Islet precursor cell (in vitro differentiated cells): ENCODE data around the gene ZNF554.

Experiments used
- DNase-seq: peaks from one replicate; pipeline ENCODE4 v3.0.0-alpha.2; 2018

Gene ZNF554

GRCh38 chr19:2834294-2834871, 14.7 kb downstream of the ZNF554 start:
- no peak for DNase-seq

GRCh38 chr19:2837430-2837829, 17.8 kb downstream of the ZNF554 start:
- DNase-seq, result no peak

DNA sequence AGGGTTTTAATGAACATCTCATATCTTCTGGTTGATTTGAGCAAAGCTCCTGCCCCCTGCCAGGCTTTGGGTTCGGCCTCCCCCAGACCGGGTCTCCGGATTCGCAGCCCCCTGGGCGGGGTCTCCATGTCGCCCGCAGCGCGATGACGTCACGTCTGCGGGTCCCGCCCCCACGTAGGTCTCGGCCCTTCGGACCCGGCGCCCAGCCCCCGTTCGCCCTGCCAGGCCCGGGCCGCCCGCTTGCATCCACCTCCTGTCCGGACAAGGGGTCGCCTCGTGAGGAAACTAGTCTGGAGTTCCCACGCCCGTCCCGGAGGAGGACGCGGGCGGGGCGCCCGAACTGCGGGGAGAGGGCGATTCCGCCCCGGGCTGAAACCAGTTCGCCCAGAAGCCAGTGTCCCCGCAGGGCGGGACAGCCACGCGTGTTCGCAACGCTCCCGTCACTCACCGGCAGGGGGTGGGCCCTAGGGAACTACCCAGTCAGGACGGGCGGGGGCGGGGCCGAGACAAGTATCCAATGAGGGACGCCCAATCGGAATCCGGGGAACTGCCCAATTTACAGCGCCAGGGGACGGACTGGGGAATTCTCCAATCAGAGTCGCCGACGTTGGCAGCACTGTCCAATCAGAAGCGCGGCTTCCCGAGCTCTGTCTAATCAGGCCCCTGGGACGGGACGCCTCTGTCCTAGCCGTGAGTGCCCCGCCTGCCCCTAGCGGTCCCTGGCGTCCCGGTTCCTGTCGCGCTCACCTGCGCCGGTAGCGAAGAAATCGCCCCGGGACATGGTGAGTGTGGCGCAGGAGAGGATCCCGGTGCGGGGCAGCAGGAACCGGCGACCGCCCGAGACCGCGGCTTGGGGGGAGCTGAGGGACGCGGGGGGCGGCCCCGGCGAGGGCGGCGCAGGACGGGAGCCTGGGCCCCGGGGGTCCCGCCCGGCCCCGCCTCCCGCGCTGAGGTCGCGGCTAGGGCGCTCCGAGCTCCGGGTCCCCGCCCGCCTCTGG, 21.4 kb downstream of the ZNF554 start, which contains the start of gene ZNF555:
Gene ZNF555 (plus strand): TSS at position 682 of the 998 bp plus-strand sequence. CDS start 98 bp downstream, at position 780.
- DNase-seq, result peak; percentile 99

DNA sequence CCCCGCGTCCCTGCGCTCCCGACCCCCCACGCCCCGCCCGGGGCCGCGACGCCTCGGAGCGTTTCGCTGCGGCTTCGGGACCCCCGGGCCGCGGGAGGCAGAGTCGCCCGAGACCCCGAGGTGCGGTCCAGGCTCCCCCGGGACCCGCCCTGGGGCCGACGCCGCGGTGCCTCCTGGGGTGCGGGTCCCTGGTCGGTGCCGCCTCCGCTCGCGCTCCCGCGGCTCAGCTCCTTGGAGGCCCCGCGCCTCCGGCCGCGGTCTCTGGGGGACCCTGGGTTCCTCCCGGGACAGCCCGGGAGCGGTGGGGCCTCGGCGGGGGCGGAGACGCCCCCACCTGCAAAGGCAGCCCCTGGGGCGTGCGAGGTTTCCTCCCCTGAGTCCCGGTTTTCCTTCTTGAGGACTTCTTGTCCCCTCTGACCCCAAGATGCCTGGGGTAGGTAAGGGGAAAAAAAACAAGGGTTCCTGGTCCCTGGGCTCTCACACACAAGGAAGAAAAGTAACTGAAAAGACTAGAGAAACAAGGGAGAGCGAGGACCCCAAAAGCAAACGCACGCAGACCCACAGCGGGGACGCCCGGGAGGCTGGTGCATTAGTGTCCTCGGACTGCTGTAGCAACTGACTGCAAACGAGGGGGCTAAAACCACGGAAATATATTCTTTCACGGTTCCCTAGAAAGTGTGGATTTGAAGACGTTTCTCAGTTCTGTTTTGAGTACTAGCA, 22.3 kb downstream of the ZNF554 start:
- DNase-seq, result no peak

GRCh38 chr19:2845107-2845506, 25.4 kb downstream of the ZNF554 start:
- no peak for DNase-seq

GRCh38 chr19:2846180-2846894, 26.7 kb downstream of the ZNF554 start:
- DNase-seq, result no peak

- DNase-seq, result no peak
Observed at GRCh38 chr19:2847507-2847906, 27.8 kb downstream of the ZNF554 start.

DNA sequence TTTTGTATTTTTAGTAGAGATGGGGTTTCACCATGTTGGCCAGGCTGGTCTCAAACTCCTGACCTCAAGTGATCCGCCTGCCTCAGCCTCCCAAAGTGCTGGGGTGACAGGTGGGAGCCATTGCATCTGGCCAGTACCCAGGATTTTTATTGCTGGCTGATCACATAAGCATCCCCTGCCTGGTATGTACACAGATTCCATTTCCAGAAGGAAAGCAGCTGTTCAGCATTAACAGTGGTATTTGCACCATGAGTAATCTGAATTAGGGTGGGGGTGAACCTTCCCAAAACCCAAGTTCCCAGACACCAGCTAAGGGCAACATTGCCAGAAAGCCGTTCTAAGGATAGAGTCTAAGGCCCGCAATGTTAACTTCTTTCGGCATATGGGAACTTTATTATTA, 28.9 kb downstream of the ZNF554 start:
- DNase-seq, result no peak

- DNase-seq, result no peak
Observed at GRCh38 chr19:2850256-2850925, 30.7 kb downstream of the ZNF554 start.

DNA sequence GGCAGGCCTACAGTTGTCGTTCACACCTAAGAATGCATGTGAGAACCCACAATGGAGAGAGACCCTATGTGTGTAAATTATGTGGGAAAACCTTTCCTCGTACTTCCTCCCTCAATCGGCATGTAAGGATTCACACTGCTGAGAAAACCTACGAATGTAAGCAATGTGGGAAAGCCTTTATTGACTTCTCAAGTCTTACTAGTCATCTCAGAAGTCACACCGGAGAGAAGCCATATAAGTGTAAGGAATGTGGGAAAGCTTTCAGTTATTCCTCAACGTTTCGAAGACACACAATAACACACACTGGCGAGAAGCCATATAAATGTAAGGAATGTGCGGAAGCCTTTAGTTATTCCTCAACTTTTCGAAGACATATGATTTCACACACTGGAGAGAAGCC, 32.9 kb downstream of the ZNF554 start:
- DNase-seq, result no peak

DNA sequence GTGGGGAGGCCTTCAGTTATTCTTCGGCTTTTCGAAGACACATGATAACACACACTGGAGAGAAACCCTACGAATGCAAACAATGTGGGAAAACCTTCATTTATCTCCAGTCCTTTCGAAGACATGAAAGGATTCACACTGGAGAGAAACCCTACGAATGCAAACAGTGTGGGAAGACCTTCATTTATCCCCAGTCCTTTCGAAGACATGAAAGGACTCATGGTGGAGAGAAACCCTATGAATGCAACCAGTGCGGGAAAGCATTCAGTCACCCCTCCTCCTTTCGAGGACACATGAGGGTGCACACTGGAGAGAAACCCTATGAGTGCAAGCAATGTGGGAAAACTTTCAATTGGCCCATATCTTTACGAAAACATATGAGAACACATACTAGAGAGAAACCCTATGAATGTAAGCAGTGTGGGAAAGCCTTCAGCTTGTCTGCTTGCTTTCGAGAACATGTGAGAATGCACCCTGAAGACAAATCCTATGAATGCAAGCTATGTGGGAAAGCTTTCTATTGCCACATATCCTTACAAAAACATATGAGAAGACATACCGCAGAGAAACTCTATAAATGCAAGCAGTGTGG, 33.4 kb downstream of the ZNF554 start:
- DNase-seq, result no peak

DNA sequence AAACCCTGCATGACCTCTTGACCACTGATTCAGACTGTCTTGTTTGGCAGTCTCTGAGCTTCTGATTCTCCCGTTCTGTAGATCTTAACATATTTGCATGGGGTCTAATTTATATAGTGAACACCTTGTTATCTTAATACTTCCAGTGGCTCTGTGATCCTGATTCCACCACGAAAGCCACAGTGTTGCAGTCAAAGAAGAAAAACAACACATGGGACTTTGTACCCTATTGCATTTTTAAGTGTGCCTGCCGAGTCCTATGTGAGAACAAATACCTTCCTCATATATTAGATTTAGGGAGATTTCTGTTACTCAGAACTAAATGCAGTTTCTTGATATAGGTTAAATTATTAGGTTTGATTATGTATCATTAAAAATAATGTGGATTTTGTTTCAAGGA, 35.2 kb downstream of the ZNF554 start:
- no peak for DNase-seq

DNA sequence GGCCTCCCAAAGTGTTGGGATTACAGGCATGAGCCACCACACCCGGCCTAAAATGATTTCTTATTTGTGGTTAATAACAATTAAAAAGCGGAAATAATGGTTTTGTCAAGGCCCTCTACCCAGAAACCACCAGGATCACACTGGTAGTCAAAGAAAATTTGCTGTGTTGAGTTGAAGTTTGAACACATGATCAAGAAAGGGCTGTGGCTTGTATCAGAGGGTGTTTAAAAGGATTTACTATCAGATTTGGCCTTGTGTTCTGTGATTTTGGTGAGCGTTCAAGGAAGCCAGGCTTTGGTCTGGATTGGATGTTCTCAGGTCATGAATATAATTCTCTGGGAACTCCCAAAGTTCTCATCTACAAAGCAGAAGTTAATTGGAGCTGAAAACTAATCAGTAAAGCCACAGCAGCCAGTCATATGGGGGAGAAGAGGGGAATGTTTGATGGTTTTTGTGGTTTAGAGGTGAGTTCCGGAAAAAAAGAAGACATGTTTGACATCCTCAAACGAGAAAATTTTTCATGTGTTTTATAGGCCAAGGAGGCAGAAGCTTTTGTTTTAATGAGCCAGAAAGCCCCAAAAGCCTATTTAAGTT, 36.9 kb downstream of the ZNF554 start:
- no peak for DNase-seq

- no peak for DNase-seq
Observed at GRCh38 chr19:2858864-2859263, 39.2 kb downstream of the ZNF554 start.

DNA sequence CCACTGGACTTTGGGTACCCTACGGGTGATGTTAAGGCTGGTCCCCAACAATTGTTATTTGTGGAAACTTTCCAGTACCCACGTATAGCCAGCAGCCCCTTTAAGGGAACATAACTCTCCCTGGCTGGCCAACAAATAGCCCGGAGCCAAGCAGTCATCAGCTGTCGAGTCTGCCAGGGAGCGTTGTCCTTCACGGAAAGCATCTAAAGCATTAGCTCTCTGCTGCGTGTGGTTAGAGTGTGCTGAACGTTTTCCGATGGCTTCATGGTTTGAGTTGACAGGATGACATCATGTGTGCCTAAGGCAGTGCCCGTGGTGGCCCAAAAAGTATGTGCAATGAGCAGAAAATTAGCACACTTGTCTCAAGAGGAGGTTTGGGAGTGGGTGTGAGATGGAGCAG, 44.1 kb downstream of the ZNF554 start:
- DNase-seq, result no peak

DNA sequence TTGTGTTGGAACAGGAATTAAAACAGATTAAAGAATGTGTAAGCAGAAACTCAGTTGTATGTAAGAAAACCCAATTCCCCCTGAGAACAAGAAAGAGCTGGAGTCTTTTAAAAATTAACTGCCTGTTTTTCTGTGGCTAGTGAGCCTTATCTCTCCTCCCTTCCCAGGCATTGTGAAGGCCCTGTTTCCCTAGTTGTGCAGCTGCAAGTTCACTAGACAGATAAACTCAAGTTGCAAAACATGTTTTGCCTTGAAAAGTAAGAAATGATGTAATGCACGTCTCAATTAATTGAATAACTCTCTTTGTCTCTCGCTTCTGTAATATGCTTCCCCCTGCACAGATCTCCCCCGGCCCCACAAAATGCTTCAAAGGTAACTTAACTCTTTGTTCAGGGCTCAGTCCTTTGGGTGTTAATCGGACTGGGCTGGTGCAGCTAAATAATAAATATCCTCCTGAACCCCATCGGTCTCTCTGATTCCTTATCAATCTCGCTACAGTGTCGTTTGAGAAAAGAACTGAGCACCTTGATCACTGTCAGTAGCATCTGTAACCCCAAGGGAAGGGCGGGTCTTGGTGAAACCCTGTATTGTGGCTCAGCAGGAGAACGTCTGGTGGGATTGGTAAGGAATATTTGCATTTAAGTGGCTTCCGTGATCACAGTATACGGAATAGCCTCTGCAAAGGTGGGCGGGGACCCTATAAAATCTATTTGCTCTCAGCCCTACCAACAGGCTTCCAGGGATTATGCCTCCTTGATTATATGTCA, 45.8 kb downstream of the ZNF554 start:
- no peak for DNase-seq

DNA sequence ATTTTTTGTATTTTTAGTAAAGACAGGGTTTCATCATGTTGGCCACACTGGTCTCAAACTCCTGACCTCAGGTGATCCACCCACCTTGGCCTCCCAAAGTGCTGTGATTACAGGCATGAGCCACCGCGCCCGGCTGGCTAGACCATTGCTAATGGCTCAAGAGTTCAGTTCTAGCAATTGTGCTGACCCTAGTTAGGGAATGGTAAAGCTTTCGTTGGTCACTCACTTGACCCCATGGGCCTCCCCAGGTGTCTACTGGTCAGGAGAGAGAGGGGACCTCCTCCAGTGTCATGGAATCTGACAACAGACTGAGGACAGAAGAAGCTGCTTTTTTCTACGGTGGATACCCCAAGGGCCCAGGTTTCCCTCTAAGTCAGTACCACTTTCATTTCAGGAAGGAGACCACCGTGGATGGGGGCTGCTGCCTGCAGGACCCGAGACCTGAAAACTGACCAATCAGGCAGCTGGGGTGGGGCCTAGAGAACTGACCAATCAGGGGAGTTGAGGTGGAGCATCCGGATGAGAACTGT, 46.9 kb downstream of the ZNF554 start:
- DNase-seq, result no peak

GRCh38 chr19:2867025-2867991, 47.6 kb downstream of the ZNF554 start, which contains the start of gene ZNF556:
TSS of gene ZNF556 (plus strand) at chr19:2867335. CDS start at chr19:2867422, 87 bp downstream.
- no peak for DNase-seq

- DNase-seq, result no peak
Observed at GRCh38 chr19:2869618-2870017, 50.0 kb downstream of the ZNF554 start.
